ENCODE measurements around the gene GPR137.

The GPR137 gene

GRCh38 chr11:64256300-64256699, 29.3 kb upstream of the GPR137 start:
- Histone ChIP-seq H3K9me3 (ENCODE audit: control insufficient read depth in 2 of 2, low read length in 2 of 2) (no peaks in the 10 kb centered on the region), H3K27me3 (ENCODE audit: control insufficient read depth in 1 of 2, insufficient read depth in 2 of 2, low read length in 2 of 2) (no peaks in the 10 kb centered on the region), H3K4me1 (ENCODE audit: control insufficient read depth, insufficient read depth, low read length) (peaks cover 21% of the 10 kb centered on the region), H3K27ac (ENCODE audit: low read length) (no peak overlapping the region), H3K9ac (ENCODE audit: low read length in 2 of 2) (no peak overlapping the region), H3K36me3 (ENCODE audit: control insufficient read depth in 2 of 2, insufficient read depth in 2 of 2, low read length in 2 of 2) (peaks cover 14 to 17% of the 10 kb centered on the region in 2 donors), H3K4me3 (ENCODE audit: low read length in 2 of 2) (no peak overlapping the region)

DNA sequence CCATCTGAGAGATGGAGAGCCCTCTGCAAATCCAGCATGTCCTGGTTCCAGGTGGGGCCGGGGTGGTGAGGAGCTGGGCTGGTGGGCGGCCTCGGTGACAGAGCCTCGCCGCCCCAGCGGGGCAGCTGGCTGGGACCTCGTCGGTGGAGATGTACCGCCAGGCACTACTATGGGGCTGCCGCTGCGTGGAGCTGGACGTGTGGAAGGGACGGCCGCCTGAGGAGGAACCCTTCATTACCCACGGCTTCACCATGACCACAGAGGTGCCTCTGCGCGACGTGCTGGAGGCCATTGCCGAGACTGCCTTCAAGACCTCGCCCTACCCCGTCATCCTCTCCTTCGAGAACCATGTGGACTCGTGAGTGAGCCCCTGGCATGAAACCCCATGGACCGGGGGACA, 27.3 kb upstream of the GPR137 start:
- Histone ChIP-seq H3K4me3 (ENCODE audit: low read length in 2 of 2) (no peak overlapping the region), H3K9me3 (ENCODE audit: control insufficient read depth in 2 of 2, low read length in 2 of 2) (no peaks in the 10 kb centered on the region), H3K9ac (ENCODE audit: low read length in 2 of 2) (no peak overlapping the region), H3K4me1 (ENCODE audit: control insufficient read depth, insufficient read depth, low read length) (peaks cover 5% of the 10 kb centered on the region), H3K27ac (ENCODE audit: low read length) (no peak overlapping the region), H3K36me3 (ENCODE audit: control insufficient read depth in 2 of 2, insufficient read depth in 2 of 2, low read length in 2 of 2) (peaks cover 26 to 27% of the 10 kb centered on the region in 2 donors), H3K27me3 (ENCODE audit: control insufficient read depth in 1 of 2, insufficient read depth in 2 of 2, low read length in 2 of 2) (no peaks in the 10 kb centered on the region)

- Histone ChIP-seq H3K4me3 (ENCODE audit: low read length in 2 of 2) (no peak overlapping the region), H3K27ac (ENCODE audit: low read length) (no peak overlapping the region), H3K4me1 (ENCODE audit: control insufficient read depth, insufficient read depth, low read length) (no peaks in the 10 kb centered on the region), H3K36me3 (ENCODE audit: control insufficient read depth in 2 of 2, insufficient read depth in 2 of 2, low read length in 2 of 2) (peaks cover 26 to 28% of the 10 kb centered on the region in 2 donors), H3K9me3 (ENCODE audit: control insufficient read depth in 2 of 2, low read length in 2 of 2) (no peaks in the 10 kb centered on the region), H3K9ac (ENCODE audit: low read length in 2 of 2) (no peak overlapping the region), H3K27me3 (ENCODE audit: control insufficient read depth in 1 of 2, insufficient read depth in 2 of 2, low read length in 2 of 2) (no peaks in the 10 kb centered on the region)
These were observed 26.6 kb upstream of the GPR137 start for GRCh38 chr11:64258946-64259532.

GRCh38 chr11:64259533-64260067, 26.0 kb upstream of the GPR137 start:
- Histone ChIP-seq H3K4me1 (ENCODE audit: control insufficient read depth, insufficient read depth, low read length) (no peaks in the 10 kb centered on the region), H3K4me3 (ENCODE audit: low read length in 2 of 2) (no peak overlapping the region), H3K9ac (ENCODE audit: low read length in 2 of 2) (no peak overlapping the region), H3K9me3 (ENCODE audit: control insufficient read depth in 2 of 2, low read length in 2 of 2) (no peaks in the 10 kb centered on the region), H3K36me3 (ENCODE audit: control insufficient read depth in 2 of 2, insufficient read depth in 2 of 2, low read length in 2 of 2) (peaks cover 26 to 32% of the 10 kb centered on the region in 2 donors), H3K27ac (ENCODE audit: low read length) (no peak overlapping the region), H3K27me3 (ENCODE audit: control insufficient read depth in 1 of 2, insufficient read depth in 2 of 2, low read length in 2 of 2) (no peaks in the 10 kb centered on the region)

DNA sequence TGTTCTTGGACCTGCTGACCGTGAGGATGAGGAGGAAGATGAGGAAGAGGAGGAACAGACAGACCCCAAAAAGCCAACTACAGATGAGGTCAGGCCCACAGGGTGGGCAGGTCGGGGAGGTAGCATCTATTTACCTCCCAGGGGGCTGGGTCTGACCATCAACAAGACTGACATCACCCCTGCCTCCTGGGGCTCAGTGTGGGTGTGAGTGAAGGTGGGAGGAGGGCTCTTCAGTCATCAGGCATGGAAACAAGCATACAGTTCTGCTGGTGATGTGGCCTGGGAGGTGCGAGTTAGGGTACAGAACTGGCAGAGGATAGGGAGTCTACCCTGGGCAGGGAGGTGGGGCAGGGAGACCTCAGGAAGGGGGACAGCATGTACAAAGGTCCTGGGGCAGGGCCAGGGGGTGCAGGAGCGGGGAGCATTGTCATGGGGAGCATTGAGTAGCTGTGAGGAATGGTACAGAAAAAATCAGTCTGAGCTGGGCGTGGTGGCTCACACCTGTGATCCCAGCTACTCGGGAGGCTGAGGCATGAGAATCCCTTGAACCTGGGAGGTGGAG, 25.4 kb upstream of the GPR137 start:
- Histone ChIP-seq H3K9me3 (ENCODE audit: control insufficient read depth in 2 of 2, low read length in 2 of 2) (no peaks in the 10 kb centered on the region), H3K27ac (ENCODE audit: low read length) (no peak overlapping the region), H3K9ac (ENCODE audit: low read length in 2 of 2) (no peak overlapping the region), H3K4me3 (ENCODE audit: low read length in 2 of 2) (no peak overlapping the region), H3K27me3 (ENCODE audit: control insufficient read depth in 1 of 2, insufficient read depth in 2 of 2, low read length in 2 of 2) (no peaks in the 10 kb centered on the region), H3K36me3 (ENCODE audit: control insufficient read depth in 2 of 2, insufficient read depth in 2 of 2, low read length in 2 of 2) (peaks cover 26 to 31% of the 10 kb centered on the region in 2 donors), H3K4me1 (ENCODE audit: control insufficient read depth, insufficient read depth, low read length) (no peaks in the 10 kb centered on the region)

GRCh38 chr11:64261556-64262080, 24.0 kb upstream of the GPR137 start:
- Histone ChIP-seq H3K9ac (ENCODE audit: low read length in 2 of 2) (no peak overlapping the region), H3K36me3 (ENCODE audit: control insufficient read depth in 2 of 2, insufficient read depth in 2 of 2, low read length in 2 of 2) (peaks cover 18 to 33% of the 10 kb centered on the region in 2 donors), H3K4me3 (ENCODE audit: low read length in 2 of 2) (no peak overlapping the region), H3K27me3 (ENCODE audit: control insufficient read depth in 1 of 2, insufficient read depth in 2 of 2, low read length in 2 of 2) (no peaks in the 10 kb centered on the region), H3K4me1 (ENCODE audit: control insufficient read depth, insufficient read depth, low read length) (no peaks in the 10 kb centered on the region), H3K27ac (ENCODE audit: low read length) (no peak overlapping the region), H3K9me3 (ENCODE audit: control insufficient read depth in 2 of 2, low read length in 2 of 2) (no peaks in the 10 kb centered on the region)

- H3K27me3 ChIP-seq (ENCODE audit: control insufficient read depth in 1 of 2, insufficient read depth in 2 of 2, low read length in 2 of 2), result no peaks in the 10 kb centered on the region
- no peak overlapping the region for H3K27ac ChIP-seq (ENCODE audit: low read length)
- H3K9ac ChIP-seq (ENCODE audit: low read length in 2 of 2), result no peak overlapping the region
- H3K36me3 ChIP-seq (ENCODE audit: control insufficient read depth in 2 of 2, insufficient read depth in 2 of 2, low read length in 2 of 2), result peaks cover 17 to 32% of the 10 kb centered on the region in 2 donors
- H3K4me1 ChIP-seq (ENCODE audit: control insufficient read depth, insufficient read depth, low read length), result no peaks in the 10 kb centered on the region
- H3K4me3 ChIP-seq (ENCODE audit: low read length in 2 of 2), result no peak overlapping the region
- H3K9me3 ChIP-seq (ENCODE audit: control insufficient read depth in 2 of 2, low read length in 2 of 2), result no peaks in the 10 kb centered on the region
These were observed 23.2 kb upstream of the GPR137 start for GRCh38 chr11:64262271-64263002.

GRCh38 chr11:64263021-64263946, 22.4 kb upstream of the GPR137 start:
- H3K36me3 ChIP-seq (ENCODE audit: control insufficient read depth in 2 of 2, insufficient read depth in 2 of 2, low read length in 2 of 2), result peaks cover 15 to 32% of the 10 kb centered on the region in 2 donors
- no peaks in the 10 kb centered on the region for H3K9me3 ChIP-seq (ENCODE audit: control insufficient read depth in 2 of 2, low read length in 2 of 2)
- H3K27ac ChIP-seq (ENCODE audit: low read length), result no peak overlapping the region
- H3K4me3 ChIP-seq (ENCODE audit: low read length in 2 of 2), result no peak overlapping the region
- H3K27me3 ChIP-seq (ENCODE audit: control insufficient read depth in 1 of 2, insufficient read depth in 2 of 2, low read length in 2 of 2), result no peaks in the 10 kb centered on the region
- no peak overlapping the region for H3K9ac ChIP-seq (ENCODE audit: low read length in 2 of 2)
- H3K4me1 ChIP-seq (ENCODE audit: control insufficient read depth, insufficient read depth, low read length), result peaks cover 8% of the 10 kb centered on the region

DNA sequence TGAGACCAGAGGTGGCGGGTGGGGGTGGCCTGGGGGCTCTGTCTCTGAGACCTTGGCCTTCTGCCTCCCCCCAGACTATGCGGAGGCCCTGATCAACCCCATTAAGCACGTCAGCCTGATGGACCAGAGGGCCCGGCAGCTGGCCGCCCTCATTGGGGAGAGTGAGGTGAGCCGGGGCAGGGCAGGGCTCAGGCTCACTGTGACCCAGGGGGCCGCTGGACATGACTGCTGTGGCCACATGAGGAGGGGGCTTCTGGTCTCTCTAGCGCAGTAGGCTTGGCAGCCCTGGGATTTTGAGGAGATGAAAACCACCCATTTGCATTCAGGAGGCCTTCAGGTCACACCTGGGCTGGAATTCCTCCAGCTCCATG, 21.7 kb upstream of the GPR137 start:
- H3K36me3 ChIP-seq (ENCODE audit: control insufficient read depth in 2 of 2, insufficient read depth in 2 of 2, low read length in 2 of 2), result peaks cover 12 to 29% of the 10 kb centered on the region in 2 donors
- no peaks in the 10 kb centered on the region for H3K27me3 ChIP-seq (ENCODE audit: control insufficient read depth in 1 of 2, insufficient read depth in 2 of 2, low read length in 2 of 2)
- H3K9ac ChIP-seq (ENCODE audit: low read length in 2 of 2), result no peak overlapping the region
- no peaks in the 10 kb centered on the region for H3K9me3 ChIP-seq (ENCODE audit: control insufficient read depth in 2 of 2, low read length in 2 of 2)
- no peak overlapping the region for H3K27ac ChIP-seq (ENCODE audit: low read length)
- peaks cover 14% of the 10 kb centered on the region for H3K4me1 ChIP-seq (ENCODE audit: control insufficient read depth, insufficient read depth, low read length)
- no peak overlapping the region for H3K4me3 ChIP-seq (ENCODE audit: low read length in 2 of 2)

- Histone ChIP-seq H3K36me3 (ENCODE audit: control insufficient read depth in 2 of 2, insufficient read depth in 2 of 2, low read length in 2 of 2) (peaks cover 12 to 27% of the 10 kb centered on the region in 2 donors), H3K9ac (ENCODE audit: low read length in 2 of 2) (no peak overlapping the region), H3K9me3 (ENCODE audit: control insufficient read depth in 2 of 2, low read length in 2 of 2) (no peaks in the 10 kb centered on the region), H3K4me1 (ENCODE audit: control insufficient read depth, insufficient read depth, low read length) (peaks cover 19% of the 10 kb centered on the region), H3K27me3 (ENCODE audit: control insufficient read depth in 1 of 2, insufficient read depth in 2 of 2, low read length in 2 of 2) (no peaks in the 10 kb centered on the region), H3K4me3 (ENCODE audit: low read length in 2 of 2) (no peak overlapping the region), H3K27ac (ENCODE audit: low read length) (no peak overlapping the region)
These were observed 21.2 kb upstream of the GPR137 start for GRCh38 chr11:64264371-64264852.

Data from stomach smooth muscle (tissue), 2 donors.